Stimulated activated CD4-positive, alpha-beta T cell treated with anti-CD3 and anti-CD28 coated beads, TNF-alpha, amount 100 ng/mL, for 1 hour (primary cell): ENCODE data around the gene RIN1.
"Not testable (repeated sequence)": the region's sequence is repeated elsewhere in the genome, so short reads cannot be mapped to it uniquely, and the experiment has no call there.

Experiments
- DNase-seq, 3 donors: peaks; one replicate each; pipeline ENCODE4 v3.0.0-alpha.2; 2020; ENCODE audit warnings: low read depth in 3 of 3, low spot score in 1 of 3

The RIN1 gene, protein sequence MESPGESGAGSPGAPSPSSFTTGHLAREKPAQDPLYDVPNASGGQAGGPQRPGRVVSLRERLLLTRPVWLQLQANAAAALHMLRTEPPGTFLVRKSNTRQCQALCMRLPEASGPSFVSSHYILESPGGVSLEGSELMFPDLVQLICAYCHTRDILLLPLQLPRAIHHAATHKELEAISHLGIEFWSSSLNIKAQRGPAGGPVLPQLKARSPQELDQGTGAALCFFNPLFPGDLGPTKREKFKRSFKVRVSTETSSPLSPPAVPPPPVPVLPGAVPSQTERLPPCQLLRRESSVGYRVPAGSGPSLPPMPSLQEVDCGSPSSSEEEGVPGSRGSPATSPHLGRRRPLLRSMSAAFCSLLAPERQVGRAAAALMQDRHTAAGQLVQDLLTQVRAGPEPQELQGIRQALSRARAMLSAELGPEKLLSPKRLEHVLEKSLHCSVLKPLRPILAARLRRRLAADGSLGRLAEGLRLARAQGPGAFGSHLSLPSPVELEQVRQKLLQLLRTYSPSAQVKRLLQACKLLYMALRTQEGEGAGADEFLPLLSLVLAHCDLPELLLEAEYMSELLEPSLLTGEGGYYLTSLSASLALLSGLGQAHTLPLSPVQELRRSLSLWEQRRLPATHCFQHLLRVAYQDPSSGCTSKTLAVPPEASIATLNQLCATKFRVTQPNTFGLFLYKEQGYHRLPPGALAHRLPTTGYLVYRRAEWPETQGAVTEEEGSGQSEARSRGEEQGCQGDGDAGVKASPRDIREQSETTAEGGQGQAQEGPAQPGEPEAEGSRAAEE

DNA sequence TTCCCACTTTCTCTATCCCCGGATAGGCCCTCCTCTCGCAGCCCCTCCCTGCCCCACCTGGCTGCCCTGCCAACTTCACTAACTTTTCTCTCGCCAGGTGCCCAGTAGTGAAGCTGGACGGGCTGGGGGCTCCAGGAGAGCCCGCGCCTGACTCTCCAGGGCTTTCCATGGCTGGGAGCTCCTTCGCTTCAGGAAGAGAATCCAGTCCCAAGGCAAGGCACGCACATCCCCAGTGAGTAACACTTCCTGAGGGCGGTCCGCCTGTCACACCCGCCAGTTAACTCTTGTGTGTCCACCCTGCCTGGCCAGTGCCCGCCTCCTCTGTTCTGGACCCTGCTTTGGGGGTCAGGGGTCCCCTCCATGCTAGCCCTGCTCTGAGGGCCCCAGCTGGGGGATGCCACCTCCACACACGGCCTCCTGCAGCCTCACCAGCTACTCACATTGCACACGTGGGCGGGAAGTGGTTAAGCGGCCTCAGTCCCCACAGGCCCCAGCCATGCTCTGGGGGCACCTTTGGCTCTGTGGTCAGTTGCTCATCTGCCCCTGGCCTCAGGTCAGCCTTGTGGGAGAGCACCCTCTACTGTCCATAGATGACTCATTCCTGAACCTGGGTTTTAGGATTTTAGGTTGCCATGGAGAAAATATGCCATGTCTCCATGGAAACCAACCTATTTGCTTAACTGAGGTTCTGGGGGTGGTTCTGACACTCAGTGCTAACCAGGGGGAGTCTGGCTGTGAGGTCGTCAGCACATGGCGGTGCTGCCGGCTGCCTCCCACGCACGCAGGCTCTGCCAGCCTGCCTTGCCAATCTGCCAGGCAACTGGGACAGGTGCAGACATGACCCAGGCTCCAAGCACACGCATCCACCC is at the start of gene RIN1:
Gene RIN1, minus strand, starts transcription at position 201 of the 869 bp plus-strand sequence. Its CDS starts 32 bp downstream, at position 169.
- DNase-seq = no peak

DNA sequence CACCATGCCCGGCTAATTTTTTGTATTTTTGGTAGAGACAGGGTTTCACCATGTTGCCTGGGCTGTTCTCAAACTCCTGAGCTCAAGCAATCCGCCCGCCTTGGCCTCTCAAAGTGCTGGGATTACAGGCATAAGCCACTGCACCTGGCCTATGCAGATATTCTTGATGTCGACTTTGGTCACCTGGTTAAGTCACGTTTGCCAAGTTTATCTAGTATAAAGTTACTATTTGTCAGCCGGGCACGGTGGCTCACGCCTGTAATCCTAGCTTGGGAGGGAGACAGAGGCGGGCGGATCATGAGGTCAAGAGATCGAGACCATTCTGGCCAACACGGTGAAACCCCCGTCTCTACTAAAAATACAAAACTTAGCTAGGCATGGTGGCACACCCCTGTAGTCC is 48.1 kb upstream of the RIN1 start:
- DNase-seq = not testable (repeated sequence)

DNA sequence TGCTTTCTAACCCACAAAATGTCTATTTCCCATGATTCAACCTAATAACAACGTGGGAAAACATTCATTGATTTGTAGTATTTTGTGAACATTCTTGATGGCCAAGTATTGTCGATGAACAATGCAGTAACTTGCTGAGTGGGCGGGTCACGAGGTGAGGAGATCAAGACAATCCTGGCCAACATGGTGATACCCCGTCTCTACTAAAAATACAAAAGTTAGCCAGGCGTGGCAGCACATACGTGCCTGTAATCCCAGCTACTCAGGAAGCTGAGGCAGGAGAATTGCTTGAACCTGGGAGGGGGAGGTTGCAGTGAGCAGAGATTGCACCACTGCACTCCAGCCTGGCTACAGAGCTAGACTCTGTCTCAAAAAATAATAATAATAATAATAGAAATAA is 44.0 kb upstream of the RIN1 start:
- DNase-seq = not testable (repeated sequence)

DNA sequence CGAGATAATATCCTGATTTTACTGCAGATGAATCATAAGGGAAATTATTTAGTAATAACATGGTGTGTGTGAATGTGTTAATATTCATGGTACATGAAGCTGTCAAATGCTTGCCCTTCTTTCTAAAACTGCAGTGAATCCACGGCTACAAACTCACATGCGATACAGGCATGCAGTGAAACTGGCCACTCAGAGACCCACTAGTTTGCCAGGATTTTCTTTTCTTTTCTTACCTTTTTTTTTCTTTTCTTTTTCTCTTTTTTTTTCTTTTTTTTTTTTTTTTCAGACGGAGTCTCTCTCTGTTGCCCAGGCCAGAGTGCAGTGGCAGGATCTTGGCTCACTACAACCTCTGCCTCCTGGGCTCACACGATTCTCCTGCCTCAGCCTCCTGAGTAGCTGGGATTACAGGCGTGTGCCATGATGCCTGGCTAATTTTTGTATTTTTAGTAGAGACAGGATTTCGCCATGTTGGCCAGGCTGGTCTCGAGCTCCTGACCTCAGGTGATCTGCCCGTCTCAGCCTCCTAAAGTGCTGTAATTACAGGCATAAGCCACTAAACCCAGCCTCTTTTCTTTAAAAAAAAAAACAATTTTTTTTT is 37.6 kb upstream of the RIN1 start:
- DNase-seq = not testable (repeated sequence)

DNA sequence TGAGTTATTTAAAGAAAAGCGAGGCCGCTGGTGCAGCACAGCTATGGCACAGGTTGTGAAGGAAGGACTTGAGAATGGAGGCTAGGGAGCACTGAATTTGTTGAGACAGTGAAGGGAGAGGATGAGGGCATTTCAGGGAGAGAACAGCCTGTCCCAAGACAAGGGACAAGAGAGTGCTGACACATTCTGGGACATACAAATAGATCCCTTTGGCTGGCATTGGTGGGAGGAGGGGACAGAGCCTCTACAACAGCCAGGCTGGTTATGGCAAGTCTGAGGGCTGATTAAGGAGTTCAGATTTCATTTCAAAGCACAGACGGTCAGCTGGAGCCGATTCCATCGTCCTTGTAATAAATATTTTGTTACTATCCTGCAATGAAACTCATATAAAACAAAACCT is 37.0 kb upstream of the RIN1 start:
- DNase-seq = no peak

DNA sequence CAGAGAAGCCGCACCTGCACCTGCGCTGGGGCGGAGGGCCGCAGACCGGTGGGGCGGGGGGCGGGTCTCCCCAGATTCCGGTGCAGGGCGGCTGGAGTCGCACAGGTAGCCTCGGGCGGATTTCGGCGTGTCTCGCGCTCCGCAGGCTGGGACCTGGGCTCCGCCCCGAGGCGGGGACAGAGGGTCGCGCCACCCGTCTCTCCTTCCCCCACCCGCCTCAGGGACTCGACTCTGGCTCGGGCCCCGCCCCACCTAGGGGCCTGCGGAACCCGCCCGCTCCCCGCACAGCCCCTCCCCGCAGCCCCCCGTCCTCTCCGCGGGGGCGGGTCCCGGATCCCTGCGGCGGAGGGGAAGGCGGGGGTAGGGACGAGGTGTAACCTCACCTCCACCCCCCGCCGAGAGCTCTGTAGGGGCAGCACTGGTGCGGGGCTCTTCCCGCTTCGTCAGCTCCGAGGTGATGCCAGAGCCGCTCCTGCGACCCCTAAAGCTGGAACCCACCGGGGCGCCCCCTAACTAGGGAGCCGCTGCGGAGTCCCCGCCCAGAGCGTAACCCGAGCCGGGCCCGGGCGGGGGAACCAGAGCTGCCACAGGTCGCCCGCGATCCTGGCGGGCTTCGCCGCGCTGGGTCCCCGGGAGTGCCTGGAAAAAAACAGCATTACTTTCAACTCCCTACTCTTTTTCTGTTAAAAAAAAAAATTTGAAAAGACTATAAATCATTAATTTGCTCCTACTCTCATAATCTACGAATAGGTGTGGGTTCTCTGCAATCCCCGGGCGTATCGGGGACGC is 35.6 kb upstream of the RIN1 start, which contains the start of gene SLC29A2:
Gene SLC29A2, minus strand, starts transcription at position 134 of the 789 bp plus-strand sequence. CDS start 169 bp downstream, outside the sequence.
- DNase-seq = peak; percentile 31 to 66 (median 56)

DNA sequence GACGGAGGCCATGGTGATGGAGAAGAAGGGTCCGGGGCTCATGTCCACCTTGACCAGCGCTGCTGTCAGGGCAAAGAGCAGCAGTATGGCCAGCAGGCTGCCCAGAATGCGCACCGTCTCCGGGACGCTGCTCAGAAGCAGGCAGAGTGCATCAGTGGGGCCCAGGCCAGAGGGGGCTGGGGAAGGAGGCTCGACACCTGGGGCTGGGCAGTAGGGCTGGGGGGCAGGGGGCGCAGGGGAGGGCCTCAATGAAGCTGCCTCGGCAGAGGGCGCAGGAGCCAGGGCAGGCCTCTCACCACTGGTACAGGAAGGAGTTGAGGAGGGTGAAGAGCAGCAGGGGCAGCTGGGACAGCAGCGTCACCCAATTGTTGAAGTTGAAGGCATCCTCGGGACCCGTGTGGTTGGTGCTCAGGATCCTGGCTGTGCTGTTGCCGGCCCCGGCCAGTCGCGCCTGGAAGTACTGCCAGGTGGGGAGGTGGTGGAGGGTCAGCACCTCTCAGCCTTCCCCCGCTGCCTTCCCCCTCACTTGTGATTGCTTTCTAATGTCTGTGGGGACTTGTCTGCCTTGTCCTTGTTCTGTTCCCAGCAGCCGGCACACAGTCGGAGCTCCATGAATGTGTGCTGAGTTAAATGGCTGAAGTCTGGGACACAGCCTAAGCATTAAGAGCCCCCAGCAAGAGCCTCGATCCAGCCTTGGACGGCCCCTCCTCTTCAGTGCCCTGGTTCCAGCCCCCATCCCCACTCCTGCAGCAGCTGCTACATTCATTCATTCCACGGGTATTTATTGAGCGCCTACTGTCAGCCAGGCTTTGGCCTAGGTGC is 33.0 kb upstream of the RIN1 start:
- no peak for DNase-seq

DNA sequence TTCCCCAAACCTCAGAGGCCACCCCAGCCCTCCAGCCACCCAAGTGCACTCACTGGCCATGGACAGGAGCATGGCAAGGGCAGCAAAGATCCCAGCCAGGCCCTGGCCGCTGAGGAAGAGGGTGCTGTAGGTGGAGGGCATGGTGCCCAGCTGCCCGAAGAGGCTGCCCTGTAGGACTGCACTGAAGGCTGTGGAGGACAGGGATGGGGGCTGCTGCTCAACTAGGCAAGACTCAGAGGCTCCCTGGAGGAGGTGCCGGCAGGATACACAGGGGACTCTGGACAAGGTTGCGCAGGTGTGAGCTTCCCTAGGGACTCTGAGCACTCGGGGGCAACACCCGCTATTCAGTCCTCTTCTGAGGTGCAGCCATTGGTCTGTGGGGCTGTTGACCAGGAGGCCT is 32.2 kb upstream of the RIN1 start:
- DNase-seq = no peak

DNA sequence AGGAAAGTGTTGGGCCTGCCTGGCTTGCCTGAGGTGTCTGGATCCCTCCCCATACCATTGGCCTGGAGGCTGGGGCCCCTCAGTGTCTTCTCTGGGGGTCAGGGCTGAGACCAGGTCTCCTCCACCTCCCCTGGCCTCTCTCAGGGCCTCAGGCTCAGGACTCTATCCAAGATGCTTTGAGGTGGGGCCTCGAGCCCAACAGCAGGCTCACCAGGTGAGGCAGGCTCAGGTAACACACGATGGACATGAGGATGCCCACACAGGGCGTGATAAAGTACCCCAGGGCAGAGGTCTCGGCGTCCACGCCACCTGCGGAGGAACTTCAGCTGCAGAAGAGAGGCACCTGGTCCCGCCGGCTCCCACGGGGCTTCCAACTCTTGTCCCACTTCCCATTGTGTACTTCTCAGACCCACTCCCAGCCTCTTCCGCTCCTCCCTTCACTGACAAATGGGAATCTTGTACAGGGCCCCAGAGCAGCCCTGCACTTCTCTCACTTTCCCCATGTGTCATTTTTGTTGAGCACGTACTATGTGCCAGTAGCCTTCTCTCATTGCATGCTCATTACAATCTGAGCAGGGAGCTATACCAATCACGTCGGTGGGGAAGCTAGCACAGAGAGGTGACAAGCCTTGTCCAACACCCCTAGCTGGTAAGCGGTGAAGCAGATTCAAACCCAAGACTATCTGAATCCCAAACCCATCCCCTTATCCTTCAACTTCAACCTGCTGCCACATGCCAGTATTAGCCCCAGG is 31.5 kb upstream of the RIN1 start:
- DNase-seq = no peak

DNA sequence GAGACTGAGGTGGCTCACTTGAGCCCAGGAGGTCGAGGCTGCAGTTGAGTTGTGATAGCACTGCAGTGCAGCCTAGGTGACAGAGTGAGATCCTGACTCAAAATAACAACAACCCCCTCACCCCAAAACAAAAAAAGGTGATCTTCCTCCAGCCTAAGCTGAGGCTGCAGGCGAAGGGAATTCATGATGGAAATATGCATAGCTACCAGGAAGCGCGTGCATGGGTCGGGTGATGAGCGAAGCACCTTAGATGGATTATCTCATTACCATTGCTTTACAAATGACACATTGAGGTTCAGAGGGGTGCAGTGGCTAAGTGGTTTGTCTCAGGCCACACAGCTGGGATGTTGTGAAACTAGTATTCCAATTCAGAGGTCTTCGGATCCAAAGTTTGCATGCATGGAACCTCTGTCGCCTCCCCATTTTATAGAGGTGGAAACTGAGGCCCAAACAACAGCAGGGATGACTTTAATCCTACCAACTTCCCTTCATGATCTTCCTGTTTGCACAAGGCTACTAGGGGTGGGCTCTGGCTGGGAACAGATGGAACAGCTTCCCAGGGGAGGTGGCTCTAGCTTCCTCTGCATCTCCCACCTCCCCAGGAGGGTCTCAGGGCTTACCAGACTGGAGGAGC is 30.7 kb upstream of the RIN1 start:
- no peak for DNase-seq

DNA sequence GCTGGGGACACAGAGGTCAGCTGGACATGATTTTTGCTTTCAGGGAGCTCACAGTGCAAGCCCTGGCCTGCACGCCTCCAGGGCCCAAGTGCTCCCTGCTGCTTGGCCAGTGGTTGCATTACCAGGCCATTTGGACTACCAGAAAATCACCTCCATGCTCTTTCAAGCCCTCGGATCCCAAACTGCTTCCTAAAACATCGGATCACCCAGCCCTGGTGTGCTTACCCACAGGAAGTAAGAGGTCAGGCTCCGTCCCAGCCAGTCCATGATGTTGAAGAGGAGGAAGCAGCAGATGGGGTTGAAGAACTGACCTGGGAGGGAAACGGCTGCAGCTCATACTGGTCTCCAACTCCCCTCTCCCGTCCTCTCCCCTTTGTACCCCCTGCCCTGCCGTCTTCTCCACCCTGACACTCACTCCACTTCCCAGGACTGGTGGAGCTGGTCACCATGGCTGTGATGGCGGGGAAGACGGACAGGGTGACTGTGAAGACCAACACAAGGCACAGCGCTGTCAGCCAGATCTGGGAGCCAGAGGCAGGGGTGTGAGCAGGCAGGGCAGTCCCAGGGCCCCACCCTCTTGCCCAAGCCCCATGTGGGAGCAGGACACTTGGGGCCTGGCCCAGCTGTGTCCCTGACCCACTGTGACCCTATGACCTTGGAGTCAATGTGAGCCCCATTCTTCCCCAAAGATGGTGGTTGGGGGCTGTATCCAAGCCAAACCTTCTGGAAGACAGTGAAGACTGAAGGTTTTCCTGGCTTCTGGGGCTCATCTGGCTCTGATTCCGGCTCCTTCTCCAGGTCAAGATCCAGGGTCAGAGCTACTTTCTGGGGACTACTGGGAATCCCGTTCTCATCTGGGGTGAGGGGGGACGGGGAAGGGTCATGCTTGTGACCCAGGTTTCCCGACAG is 29.7 kb upstream of the RIN1 start:
- DNase-seq = no peak

DNA sequence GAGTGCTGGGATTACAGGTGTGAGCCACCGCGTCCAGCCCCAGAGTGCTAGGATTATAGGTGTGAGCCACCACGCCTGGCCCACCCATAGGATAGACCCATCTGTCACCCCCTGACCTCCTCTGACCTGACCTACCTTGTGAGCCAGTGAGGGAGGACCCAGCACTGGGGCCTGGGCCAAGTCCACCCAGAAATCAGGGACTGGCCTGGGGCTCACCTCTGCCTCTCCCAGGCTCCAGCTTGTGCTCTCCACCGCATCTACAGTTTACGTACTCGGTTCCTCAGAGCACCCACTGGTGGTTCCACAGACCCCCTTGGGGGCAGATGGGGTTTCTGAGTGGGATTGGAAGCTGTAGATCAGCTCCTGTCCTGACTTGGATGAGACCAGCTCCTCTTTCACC is 28.9 kb upstream of the RIN1 start:
- DNase-seq = no peak

DNA sequence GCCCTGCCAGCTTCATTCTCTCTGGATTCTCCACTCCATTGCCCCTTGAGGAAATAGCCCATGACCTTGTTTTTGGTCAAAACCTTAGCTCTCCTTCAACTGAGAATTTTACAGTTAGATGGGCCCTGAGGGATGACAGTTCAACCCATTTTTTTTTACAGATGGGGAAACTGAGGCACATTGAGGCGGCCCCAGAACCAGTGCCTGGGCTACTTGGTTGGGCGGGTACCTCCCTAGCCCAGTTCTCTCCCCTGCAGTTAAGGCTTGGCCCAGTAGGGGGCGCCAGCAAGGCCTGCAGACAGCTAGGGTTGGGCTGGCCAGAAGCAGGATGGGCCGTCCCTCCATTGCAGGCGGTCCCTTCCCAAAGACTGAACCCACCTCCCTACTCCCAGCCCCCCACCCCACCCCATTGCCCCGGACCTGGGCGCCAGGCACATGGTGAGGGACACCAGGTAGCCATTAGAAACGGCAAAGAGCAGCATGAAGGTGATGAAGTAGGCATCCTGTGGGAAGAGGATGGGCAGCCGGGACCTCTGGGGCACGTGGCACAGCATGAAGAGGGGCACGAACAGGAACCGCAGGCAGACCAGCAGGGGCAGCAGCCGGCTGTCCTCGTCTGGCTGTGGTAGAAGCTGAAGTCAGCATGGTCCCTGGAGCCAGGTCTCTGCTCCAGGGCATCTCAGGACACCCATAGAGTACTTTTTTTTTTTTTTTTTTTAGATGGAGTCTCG is 27.7 kb upstream of the RIN1 start:
- peak in 1 of 3 donors; percentile 71 for DNase-seq

DNA sequence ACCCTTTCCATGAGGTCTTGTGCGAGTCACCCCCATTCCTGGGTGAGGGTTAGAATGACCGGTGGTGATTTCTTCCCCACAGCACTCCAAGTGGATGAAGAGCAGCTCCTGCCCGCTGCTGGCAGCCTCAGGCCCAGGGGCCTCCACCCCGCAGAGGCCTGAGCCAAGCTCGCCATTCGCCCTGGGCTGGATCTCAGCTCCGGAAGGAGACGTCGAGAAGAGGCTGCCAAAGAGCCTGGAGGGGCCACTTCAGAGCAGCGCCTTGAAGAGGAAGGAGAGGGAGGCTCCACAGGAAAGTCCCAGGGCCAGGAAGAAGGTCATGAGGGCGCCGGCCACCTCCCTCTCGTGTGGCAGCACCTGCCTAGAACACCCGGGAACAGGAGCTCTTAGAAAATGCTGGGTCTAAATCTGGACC is 27.0 kb upstream of the RIN1 start:
- DNase-seq = no peak

DNA sequence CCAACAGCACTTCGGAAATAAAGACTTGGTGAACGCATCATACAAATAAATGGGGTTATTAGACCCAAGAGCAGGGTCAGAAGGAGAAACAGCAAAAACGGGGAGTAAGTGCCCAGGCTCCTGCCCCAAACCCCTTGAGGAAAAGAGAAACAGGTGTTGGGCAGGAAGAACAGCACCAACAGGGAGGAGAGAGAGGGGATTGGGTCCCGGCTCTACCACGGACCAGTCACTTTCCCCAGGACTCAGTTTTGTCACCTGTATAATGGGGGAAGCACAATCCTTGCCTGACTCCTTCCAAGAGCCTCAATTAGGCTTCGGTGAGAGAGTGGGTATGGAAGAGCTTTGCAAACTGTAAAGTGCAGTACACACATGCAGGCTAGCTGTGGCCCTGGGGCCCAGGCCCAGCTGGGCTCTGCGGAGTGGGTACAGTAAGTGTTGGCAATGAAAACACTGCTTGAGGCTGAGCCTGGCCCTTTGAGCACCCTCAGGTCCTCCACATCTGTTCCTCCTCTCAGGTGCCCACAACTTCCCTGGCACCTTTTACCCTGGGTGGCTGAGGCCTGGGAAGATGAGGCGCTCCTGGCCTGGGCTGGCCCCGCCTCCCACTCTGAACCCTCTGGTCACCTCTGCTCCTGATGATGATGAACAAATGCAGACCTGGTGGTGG is 26.4 kb upstream of the RIN1 start:
- DNase-seq = no peak

DNA sequence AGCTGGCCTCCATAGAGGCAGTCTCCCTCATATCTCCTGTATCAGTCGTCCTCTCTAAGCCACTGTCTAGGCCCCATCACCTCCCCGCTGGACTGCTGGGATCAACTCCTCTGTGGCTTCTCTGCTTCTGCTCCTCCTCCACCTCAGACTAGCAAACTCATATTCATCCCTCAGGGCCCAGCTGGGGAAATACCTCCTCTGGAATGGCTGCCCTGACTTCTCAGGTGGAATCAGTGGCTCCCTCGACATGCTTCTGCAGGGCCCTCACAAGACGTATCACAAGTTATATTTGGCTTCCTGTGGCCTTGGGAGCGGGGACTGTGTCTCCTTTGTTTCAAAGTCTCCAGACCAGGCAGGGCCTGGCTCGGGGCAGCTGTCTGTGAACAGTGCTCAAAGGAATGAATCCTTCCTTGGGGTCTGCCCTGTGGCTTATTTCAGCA is 25.3 kb upstream of the RIN1 start:
- DNase-seq = no peak
